ENCODE measurements around the gene TMEM200A. TPM values are rescaled to one million over a fixed set of nuclear protein-coding genes. Genes with fewer than 3 reads are reported as not detected.

The TMEM200A gene
- total RNA-seq, 1 donor from 2014 or later, result 20.0 TPM

DNA sequence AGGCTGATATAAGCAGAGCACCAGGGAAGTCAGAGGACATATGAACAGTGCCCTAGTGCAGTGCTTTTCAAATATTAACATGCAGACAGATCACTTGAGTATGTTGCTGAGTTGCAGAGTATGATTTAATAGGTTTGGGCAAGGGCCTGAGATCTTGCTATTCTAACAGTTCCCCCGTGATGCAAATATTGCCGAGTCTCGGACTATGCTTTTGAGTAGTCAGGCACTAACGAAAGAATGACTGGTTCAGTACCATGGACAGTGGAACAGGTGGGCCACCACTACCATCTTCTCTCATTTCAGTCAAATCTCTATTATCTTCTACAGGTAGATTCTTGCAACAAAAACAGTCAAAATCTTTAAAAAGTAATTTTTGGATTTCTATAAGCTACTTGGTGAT is 3.7 kb upstream of the TMEM200A start:
- TF ChIP-seq, protein P1, sequence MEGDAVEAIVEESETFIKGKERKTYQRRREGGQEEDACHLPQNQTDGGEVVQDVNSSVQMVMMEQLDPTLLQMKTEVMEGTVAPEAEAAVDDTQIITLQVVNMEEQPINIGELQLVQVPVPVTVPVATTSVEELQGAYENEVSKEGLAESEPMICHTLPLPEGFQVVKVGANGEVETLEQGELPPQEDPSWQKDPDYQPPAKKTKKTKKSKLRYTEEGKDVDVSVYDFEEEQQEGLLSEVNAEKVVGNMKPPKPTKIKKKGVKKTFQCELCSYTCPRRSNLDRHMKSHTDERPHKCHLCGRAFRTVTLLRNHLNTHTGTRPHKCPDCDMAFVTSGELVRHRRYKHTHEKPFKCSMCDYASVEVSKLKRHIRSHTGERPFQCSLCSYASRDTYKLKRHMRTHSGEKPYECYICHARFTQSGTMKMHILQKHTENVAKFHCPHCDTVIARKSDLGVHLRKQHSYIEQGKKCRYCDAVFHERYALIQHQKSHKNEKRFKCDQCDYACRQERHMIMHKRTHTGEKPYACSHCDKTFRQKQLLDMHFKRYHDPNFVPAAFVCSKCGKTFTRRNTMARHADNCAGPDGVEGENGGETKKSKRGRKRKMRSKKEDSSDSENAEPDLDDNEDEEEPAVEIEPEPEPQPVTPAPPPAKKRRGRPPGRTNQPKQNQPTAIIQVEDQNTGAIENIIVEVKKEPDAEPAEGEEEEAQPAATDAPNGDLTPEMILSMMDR (IDR thresholded peaks at IDR 0.05; ENCODE audit: insufficient read depth, low read length, poor library complexity, severe bottlenecking), result no peak
- no peaks in the 10 kb centered on the region for H3K36me3 ChIP-seq (ENCODE audit: control insufficient read depth, insufficient read depth, low read length)
- H3K27me3 ChIP-seq (ENCODE audit: control insufficient read depth, insufficient read depth, low read length), result no peaks in the 10 kb centered on the region
- no peak overlapping the region for H3K4me3 ChIP-seq (ENCODE audit: low read depth, low read length)
- DNase-seq (ENCODE audit: low read depth), result no peak

DNA sequence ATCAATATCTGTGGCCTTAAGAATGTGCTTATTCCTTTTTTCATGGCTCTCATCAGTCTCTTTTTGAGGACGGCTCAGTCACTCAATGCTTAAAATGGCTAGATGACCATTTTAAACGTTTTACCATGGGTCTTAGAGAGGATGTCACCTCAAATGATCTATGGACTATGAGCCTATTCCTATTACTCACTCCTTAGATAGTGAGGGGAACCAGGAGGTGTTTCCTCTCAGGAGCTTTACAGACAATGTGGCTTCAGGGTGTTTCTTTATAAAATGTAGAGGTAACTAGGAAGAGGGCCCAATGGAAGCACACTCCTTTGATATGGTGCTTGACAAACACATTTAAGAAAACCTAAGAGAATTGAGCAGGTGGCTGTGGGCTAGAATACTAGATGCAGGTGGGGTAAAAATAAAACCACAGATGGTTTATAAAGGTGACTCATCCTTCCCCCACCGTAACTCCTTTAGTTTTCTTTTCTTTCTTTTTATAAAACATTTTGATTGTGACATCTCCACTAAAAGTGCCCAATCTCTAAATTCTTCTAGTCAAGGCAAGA is 1.5 kb upstream of the TMEM200A start:
- Histone ChIP-seq H3K4me3 (ENCODE audit: low read depth, low read length) (no peak overlapping the region), H3K36me3 (ENCODE audit: control insufficient read depth, insufficient read depth, low read length) (no peaks in the 10 kb centered on the region), H3K27me3 (ENCODE audit: control insufficient read depth, insufficient read depth, low read length) (no peaks in the 10 kb centered on the region)
- DNase-seq (ENCODE audit: low read depth), result no peak
- TF ChIP-seq, protein P1 (IDR thresholded peaks at IDR 0.05; ENCODE audit: insufficient read depth, low read length, poor library complexity, severe bottlenecking), result no peak

DNA sequence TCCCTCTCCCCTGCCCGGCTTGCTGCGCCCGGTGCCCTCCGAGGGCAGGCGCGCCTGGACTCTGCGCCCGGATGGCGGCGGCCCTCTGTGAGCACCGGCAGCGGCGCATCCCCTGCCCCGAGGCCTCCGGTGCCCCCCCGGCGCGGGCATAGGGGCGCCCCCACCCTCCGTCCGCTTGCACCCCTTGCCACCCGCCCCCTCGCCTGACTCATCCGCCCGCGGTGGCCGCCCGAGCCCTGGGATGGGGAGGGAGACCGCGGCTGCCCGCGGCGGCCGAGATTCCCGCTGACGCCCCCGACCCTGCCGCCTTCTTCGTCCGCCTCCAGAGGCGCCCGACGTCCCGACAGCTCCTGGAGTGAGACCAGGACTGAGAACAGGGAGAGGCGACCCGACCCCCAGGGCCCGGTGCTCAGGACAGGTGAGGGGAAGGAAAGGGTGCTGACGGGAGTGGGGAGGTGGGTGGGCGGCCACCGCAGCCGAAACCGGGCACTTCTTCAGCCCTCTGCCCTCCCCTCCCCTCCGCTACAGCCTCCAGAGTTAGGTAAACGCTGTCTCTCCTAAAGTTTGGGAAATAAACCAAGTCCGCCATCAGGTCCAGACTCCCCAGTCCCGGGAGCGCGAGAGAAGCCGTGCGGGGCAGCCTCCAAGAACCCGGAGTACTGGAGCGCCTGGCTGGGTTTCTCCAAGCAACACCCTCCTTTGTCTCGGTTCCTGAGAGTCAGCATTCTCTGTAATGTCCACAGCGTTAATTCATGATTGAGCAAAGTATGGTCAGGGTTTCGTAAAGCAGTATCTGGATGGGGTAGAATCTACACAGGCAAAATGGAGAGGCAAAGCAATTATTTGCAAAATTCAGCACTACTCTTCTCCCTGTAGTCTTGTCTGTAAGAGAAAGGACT is 539 bp downstream of the TMEM200A start:
- no peaks in the 10 kb centered on the region for H3K36me3 ChIP-seq (ENCODE audit: control insufficient read depth, insufficient read depth, low read length)
- TF ChIP-seq, protein P1 (IDR thresholded peaks at IDR 0.05; ENCODE audit: insufficient read depth, low read length, poor library complexity, severe bottlenecking), result peak; percentile 31
- DNase-seq (ENCODE audit: low read depth), result no peak
- no peaks in the 10 kb centered on the region for H3K27me3 ChIP-seq (ENCODE audit: control insufficient read depth, insufficient read depth, low read length)
- H3K4me3 ChIP-seq (ENCODE audit: low read depth, low read length), result peak overlapping the region; percentile 88

DNA sequence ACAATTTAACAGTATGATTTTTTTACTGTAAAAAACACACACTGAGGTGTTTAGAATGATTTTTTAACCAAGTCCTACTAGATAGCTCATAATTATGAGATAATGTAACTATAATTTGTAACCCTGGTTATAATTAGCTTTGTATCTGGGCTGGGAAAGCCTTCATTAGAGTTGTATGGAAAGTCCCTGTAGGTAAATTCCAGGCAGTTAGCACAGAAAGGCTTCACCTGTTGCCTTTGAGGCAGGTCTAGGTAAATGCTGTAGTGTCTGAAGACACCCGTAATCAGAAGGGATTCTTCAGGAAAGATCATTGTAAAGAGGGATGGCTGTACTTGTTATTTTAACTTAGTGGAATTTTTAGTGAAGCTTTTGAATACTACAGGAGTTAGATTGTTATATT is 1.9 kb downstream of the TMEM200A start:
- H3K4me3 ChIP-seq (ENCODE audit: low read depth, low read length), result no peak overlapping the region
- no peaks in the 10 kb centered on the region for H3K27me3 ChIP-seq (ENCODE audit: control insufficient read depth, insufficient read depth, low read length)
- H3K36me3 ChIP-seq (ENCODE audit: control insufficient read depth, insufficient read depth, low read length), result no peaks in the 10 kb centered on the region
- DNase-seq (ENCODE audit: low read depth), result no peak
- TF ChIP-seq, protein P1 (IDR thresholded peaks at IDR 0.05; ENCODE audit: insufficient read depth, low read length, poor library complexity, severe bottlenecking), result no peak

DNA sequence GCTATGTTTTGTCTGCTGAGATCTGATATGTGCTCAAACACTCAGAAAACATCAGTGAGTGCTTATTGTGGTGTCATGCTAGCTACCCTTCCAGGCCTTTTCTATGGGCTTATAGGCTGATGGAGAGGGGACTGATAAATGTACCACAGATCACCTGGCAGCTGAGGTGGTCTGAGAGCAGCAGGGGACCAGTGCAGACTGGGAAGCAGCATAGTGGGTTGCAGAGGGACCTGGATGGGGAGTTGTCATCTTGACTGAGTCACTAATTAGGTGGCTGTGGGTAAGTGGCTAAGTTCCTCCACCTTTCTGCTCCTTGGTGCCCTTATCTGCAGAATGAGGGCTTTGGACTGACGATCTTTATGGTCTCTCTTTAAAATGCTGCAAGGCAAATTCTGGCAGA is 2.8 kb downstream of the TMEM200A start:
- DNase-seq (ENCODE audit: low read depth), result no peak
- Histone ChIP-seq H3K36me3 (ENCODE audit: control insufficient read depth, insufficient read depth, low read length) (no peaks in the 10 kb centered on the region), H3K4me3 (ENCODE audit: low read depth, low read length) (no peak overlapping the region), H3K27me3 (ENCODE audit: control insufficient read depth, insufficient read depth, low read length) (no peaks in the 10 kb centered on the region)
- TF ChIP-seq, protein P1 (IDR thresholded peaks at IDR 0.05; ENCODE audit: insufficient read depth, low read length, poor library complexity, severe bottlenecking), result no peak
